Left lung (tissue), 14 donors: ENCODE results near the gene KCNQ1OT1. TPM values are rescaled to one million over a fixed set of nuclear protein-coding genes. Genes with fewer than 3 reads are reported as not detected.

Source experiments
- ATAC-seq: fragments of 200-7000 bp; cut with Tn5 transposase; one replicate; pipeline ENCODE4 v1.9.1; 2020; ENCODE audit warnings: moderate library complexity
- DNase-seq, 4 donors: peaks; one replicate each; pipeline ENCODE4 v3.0.0-alpha.2; 2013 to 2020
- H3K27ac ChIP-seq, 2 donors: fragments of 200-600 bp; sonication (generic) in 1 of 2; one replicate each; pipeline versions ENCODE4 v1.5.0 to v1.8.0; 2020 to 2021
- H3K27me3 ChIP-seq, 2 donors: fragments of 200-600 bp; sonication (generic) in 1 of 2; one replicate each; pipeline versions ENCODE4 v1.5.0 to v1.8.0; 2020 to 2021
- H3K36me3 ChIP-seq, 2 donors: fragments of 200-600 bp; sonication (generic) in 1 of 2; one replicate each; pipeline versions ENCODE4 v1.5.0 to v1.8.0; 2020 to 2021
- H3K4me1 ChIP-seq, 2 donors: fragments of 200-600 bp; one replicate each; pipeline ENCODE4 v1.8.0; 2021
- H3K4me3 ChIP-seq, 2 donors: fragments of 200-600 bp; sonication (generic) in 1 of 2; one replicate each; pipeline versions ENCODE4 v1.5.0 to v1.8.0; 2020 to 2021; ENCODE audit warnings: mild to moderate bottlenecking in 1 of 2
- H3K9me3 ChIP-seq, 2 donors: fragments of 200-600 bp; sonication (generic) in 1 of 2; one replicate each; pipeline versions ENCODE4 v1.5.0 to v1.8.0; 2020 to 2021
- CTCF ChIP-seq, 2 donors: fragments of 200-600 bp; sonication (generic) in 1 of 2; IDR thresholded peaks; one replicate each; pipeline versions ENCODE4 v1.5.0 to v1.8.0; 2021; ENCODE audit warnings: antibody characterized with exemption in 2 of 2
- intact Hi-C, 2 donors: fragments of 100-400 bp; cut with DNase I; formaldehyde crosslinking; loops; one replicate each; pipeline versions ENCODE4 v1.11.2 to v1.14.2; 2022
- long read RNA-seq, 12 donors: library from polyadenylated mRNA in 2 of 12; unstranded in 2 of 12; transcript quantifications; one replicate each; pipeline ENCODE4 v2.0.0 and lab custom pipeline, GENCODE V29; 2019 to 2026
- polyA plus RNA-seq, 6 donors: library from polyadenylated mRNA; unstranded; fragments of 120-200 nt; gene quantifications; one replicate each; pipeline ENCODE4 v1.2.1, GENCODE V29; 2013; ENCODE audit not compliant: insufficient read length in 6 of 6
- total RNA-seq, 2 donors: library from RNA; stranded (reverse); fragmentation: NEBNext Ultra II Directional; extraction: Animal tissue kit (Norgen Biotek cat#: 25700); gene quantifications; one replicate each; pipeline ENCODE4 v1.2.1, GENCODE V29; 2021
- donor health status: DM: no; HTN: yes; CAD: no.
- donor health status: DM: no; HTN: no; CAD: no.

KCNQ1OT1 gene
- total RNA-seq: 1 to 10 TPM; 2.5 to 2.6 TPM
- 1 to 10 TPM; 1.9 to 2.9 (median 2.7) TPM for polyA plus RNA-seq
- long read RNA-seq, donor 1, full-length matches to known transcripts: 180 of 180 reads
- long read RNA-seq, donor 1, partial matches to known transcripts: 0 of 180 reads
- long read RNA-seq, donor 1, other reads (novel, unspliced or antisense): 0 of 180 reads
- long read RNA-seq, donor 2, full-length matches to known transcripts: 213 of 244 reads
- long read RNA-seq, donor 2, partial matches to known transcripts: 31 of 244 reads
- long read RNA-seq, donor 2, other reads (novel, unspliced or antisense): 0 of 244 reads
- long read RNA-seq, donor 3, full-length matches to known transcripts: 40 of 40 reads
- long read RNA-seq, donor 3, partial matches to known transcripts: 0 of 40 reads
- long read RNA-seq, donor 3, other reads (novel, unspliced or antisense): 0 of 40 reads
- long read RNA-seq, donor 4, full-length matches to known transcripts: 1 of 1 reads
- long read RNA-seq, donor 4, partial matches to known transcripts: 0 of 1 reads
- long read RNA-seq, donor 4, other reads (novel, unspliced or antisense): 0 of 1 reads
- long read RNA-seq, donor 5, full-length matches to known transcripts: 115 of 115 reads
- long read RNA-seq, donor 5, partial matches to known transcripts: 0 of 115 reads
- long read RNA-seq, donor 5, other reads (novel, unspliced or antisense): 0 of 115 reads
- long read RNA-seq, donor 6, full-length matches to known transcripts: 75 of 75 reads
- long read RNA-seq, donor 6, partial matches to known transcripts: 0 of 75 reads
- long read RNA-seq, donor 6, other reads (novel, unspliced or antisense): 0 of 75 reads
- long read RNA-seq, donor 7, full-length matches to known transcripts: 44 of 44 reads
- long read RNA-seq, donor 7, partial matches to known transcripts: 0 of 44 reads
- long read RNA-seq, donor 7, other reads (novel, unspliced or antisense): 0 of 44 reads
- long read RNA-seq, donor 8, full-length matches to known transcripts: 101 of 101 reads
- long read RNA-seq, donor 8, partial matches to known transcripts: 0 of 101 reads
- long read RNA-seq, donor 8, other reads (novel, unspliced or antisense): 0 of 101 reads
- long read RNA-seq, donor 9, full-length matches to known transcripts: 1 of 1 reads
- long read RNA-seq, donor 9, partial matches to known transcripts: 0 of 1 reads
- long read RNA-seq, donor 9, other reads (novel, unspliced or antisense): 0 of 1 reads
- long read RNA-seq, donor 10, full-length matches to known transcripts: 1 of 1 reads
- long read RNA-seq, donor 10, partial matches to known transcripts: 0 of 1 reads
- long read RNA-seq, donor 10, other reads (novel, unspliced or antisense): 0 of 1 reads
- long read RNA-seq, donor 11, full-length matches to known transcripts: 71 of 71 reads
- long read RNA-seq, donor 11, partial matches to known transcripts: 0 of 71 reads
- long read RNA-seq, donor 11, other reads (novel, unspliced or antisense): 0 of 71 reads
- long read RNA-seq, donor 12, full-length matches to known transcripts: 110 of 129 reads
- long read RNA-seq, donor 12, partial matches to known transcripts: 19 of 129 reads
- long read RNA-seq, donor 12, other reads (novel, unspliced or antisense): 0 of 129 reads

DNA sequence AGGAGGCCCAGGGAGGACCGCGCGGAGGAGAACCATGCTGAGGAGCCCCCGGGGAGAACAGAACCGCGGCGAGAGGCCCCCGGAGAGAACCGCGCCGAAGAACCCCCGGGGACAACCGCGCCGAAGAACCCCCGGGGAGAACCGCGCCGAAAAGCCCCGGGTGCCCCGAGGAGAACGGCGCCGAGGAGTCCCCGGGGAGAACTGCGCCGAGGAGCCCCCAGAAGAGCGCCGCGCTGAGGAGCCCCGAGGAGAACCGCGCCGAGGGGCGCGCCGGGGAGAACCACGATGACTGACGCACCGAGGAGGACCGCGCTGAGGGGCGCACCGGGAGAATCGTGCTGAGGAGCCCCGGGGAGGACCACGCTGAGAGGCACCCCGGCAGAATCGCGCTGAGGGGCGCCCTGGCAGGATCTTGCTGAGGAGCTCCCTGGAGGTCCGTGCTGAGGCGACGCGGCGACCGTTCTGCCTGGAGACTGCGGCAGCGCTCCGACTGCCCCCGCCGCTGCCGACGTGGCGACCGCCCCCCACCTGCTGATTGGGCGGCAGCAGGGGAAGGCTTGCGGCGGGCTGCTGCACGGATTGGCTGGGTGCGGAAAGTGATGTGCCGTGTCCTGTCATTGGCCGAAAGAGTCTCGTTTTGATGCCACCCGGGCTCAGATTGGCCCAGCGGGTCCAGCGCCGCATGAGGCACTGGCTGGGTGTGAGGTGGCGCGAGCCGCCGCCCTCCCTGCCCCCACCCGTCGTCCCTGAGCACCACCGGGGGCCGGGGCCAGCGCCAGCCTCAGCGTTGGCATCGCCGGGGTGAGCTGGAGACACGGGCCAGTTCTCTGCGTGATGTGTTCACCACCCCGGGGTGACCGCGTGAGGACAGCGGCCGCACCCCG lies at the start of gene KCNQ1OT1:
Gene KCNQ1OT1, minus strand, starts transcription at position 464 of the 884 bp plus-strand sequence.
- Histone ChIP-seq H3K27ac (peak within 1 kb of the TSS; percentile 87 to 89), H3K4me1 (peaks cover 0 to 14% of the 10 kb centered on the region in 2 donors), H3K9me3 (no peaks in the 10 kb centered on the region), H3K27me3 (no peaks in the 10 kb centered on the region), H3K4me3 (peak within 1 kb of the TSS; percentile 43 to 54), H3K36me3 (no peaks in the 10 kb centered on the region)
- peak; percentile 86 to 95 (median 92) for DNase-seq
- ATAC-seq: peak; percentile 92
- intact Hi-C loops: no loop called here
- TF ChIP-seq CTCF (IDR thresholded peaks at IDR 0.05): no peak

DNA sequence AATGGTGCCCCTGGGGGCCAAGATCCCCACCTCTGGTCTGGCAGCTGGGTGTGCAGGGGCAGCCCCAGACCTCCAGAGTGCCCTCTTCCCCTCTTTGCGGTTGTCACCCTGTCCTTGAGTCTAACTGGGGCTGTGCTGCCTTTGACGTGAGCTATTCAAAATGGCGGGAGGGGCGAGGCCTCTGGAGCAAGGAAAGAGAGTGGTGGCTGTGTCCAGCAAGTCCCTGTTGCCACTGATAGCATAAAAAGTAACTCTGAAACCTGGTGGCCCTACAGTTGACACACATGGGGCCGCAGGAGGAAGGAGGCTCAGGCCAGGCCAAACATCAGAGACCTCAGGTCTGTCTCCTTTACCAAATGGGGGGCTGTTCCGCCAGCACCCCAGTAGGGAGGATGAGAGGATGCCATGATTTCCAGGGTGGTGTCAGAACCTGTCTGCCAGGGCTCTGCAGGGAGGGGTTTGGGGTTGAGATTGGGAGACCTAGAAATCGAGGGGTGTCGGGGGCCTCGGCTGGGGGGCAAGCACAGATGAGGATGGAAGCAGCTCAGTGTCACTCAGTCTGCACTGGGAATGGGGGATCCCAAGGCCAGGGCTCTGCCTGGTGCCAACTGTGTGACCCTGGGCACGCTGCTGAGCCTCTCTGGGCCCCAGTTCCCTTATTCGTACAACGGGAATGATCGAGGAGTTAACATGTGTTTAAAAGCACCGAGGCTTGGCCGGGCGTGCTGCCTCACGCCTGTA lies 49.2 kb upstream of the KCNQ1OT1 start:
- Histone ChIP-seq H3K4me3 (no peak overlapping the region), H3K4me1 (no peaks in the 10 kb centered on the region), H3K36me3 (no peaks in the 10 kb centered on the region), H3K9me3 (no peaks in the 10 kb centered on the region), H3K27me3 (no peaks in the 10 kb centered on the region), H3K27ac (no peak overlapping the region)
- DNase-seq (peak in 2 of 4 donors; percentile 19 to 37), ATAC-seq (no peak)
- intact Hi-C loops: no loop called here
- TF ChIP-seq CTCF (IDR thresholded peaks at IDR 0.05): no peak

DNA sequence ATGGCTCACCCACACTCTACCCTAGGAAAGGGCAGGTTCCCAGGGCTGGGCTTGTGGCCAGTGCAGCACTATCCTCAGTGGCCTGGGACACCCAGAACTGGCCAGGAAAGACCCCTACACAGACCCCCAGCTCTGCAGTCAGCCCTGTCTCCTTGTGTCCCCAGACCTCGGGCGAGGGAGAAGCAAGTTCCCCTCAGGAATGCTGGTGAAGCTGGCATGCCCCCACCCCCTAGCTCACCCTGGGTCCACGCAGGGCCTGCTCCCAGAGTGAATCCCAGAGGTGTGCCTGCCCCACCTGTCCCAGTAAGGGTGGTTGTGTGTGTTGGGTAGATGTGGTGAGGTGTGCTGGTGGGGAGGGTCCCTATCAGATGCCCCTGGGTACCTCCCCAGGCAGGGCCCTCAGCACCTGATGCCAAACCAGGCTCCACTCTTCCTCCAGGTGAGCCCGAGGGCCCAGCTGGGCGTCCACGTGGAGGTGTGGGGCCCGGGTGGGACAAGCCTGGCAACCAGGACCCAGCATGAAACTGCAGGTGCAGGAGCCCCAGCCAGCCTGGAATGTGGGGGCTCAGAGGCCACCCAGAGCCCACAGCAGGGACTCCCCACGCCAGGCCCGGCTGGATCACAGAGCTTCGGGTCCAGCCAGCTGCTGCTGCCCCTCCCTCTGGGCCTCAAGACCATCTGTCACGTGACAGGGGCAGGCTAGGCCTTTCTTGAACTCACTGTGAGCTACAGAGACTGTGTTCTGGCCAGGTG lies 48.4 kb upstream of the KCNQ1OT1 start:
- no peak for TF ChIP-seq CTCF (IDR thresholded peaks at IDR 0.05)
- ATAC-seq (no peak), DNase-seq (peak in 1 of 4 donors; percentile 56)
- Histone ChIP-seq H3K27me3 (no peaks in the 10 kb centered on the region), H3K36me3 (no peaks in the 10 kb centered on the region), H3K9me3 (no peaks in the 10 kb centered on the region), H3K4me1 (no peaks in the 10 kb centered on the region), H3K27ac (no peak overlapping the region), H3K4me3 (no peak overlapping the region)
- intact Hi-C loops: no loop called here
